GM12891 (cell line): Measurements from ENCODE around the gene BRCA1.

Source experiments
- POLR2A ChIP-seq: IDR thresholded peaks from 2 replicates; pipeline ENCODE4 v1.6.1; 2011; ENCODE audit warnings: low read depth, low read length, control low read depth
- POLR2AphosphoS5 ChIP-seq: IDR thresholded peaks from 2 replicates; pipeline ENCODE4 v1.6.1; 2011; ENCODE audit warnings: low read depth, low read length, control low read depth
- POU2F2 ChIP-seq: IDR thresholded peaks from 2 replicates; pipeline ENCODE4 v1.6.1; 2011; ENCODE audit warnings: low read depth, mild to moderate bottlenecking, control low read depth, low read length, moderate library complexity
- SPI1 ChIP-seq: IDR thresholded peaks from 2 replicates; pipeline ENCODE4 v1.6.1; 2011; ENCODE audit warnings: low read depth, low read length, control low read depth

DNA sequence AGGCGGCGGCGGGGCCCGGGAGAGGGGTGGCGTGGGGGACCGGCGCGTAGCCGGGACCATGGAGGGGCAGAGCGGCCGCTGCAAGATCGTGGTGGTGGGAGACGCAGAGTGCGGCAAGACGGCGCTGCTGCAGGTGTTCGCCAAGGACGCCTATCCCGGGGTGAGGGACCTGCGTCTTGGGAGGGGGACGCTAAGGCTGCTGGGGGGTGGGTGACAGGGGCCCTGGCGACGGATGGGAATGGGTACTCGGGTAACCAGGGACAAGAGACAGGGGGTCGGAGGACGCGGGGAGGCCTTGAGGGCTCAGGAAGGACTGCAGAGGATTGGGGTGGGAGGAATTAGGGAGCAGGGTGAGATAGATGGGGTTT is 99.9 kb downstream of the BRCA1 start:
- no peak for TF ChIP-seq POLR2A
- no peak for TF ChIP-seq POLR2AphosphoS5
- no peak for TF ChIP-seq POU2F2
- no peak for TF ChIP-seq SPI1
